HepG2 (cell line): Measurements from ENCODE around the gene SLC24A4. TPM values are rescaled to one million over a fixed set of nuclear protein-coding genes. Genes with fewer than 3 reads are reported as not detected.

Source experiments
- ATAC-seq: fragments of 200-7000 bp; cut with Tn5 transposase; 3 replicates; pipeline ENCODE4 v1.9.1; 2020; ENCODE audit warnings: mild to moderate bottlenecking, moderate library complexity
- BruUV-seq: library from RNA; stranded (reverse); fragments of 400-500 nt; replicated peaks from 2 replicates; lab custom pipeline; 2021; lab: Mats Ljungman, UMichigan
- CTCF ChIA-PET: fragments of 300-600 bp; formaldehyde crosslinking; extraction: SDS; loops from one replicate; lab custom pipeline; 2021; ENCODE audit warnings: low total read pairs, inconsistent platforms, low intra/inter-chr PET ratio; lab: Yijun Ruan, JAX
- POLR2A ChIA-PET: fragments of 350-600 bp; sonication (Branson Sonifier 250); formaldehyde crosslinking; loops from one replicate; lab custom pipeline; 2020; ENCODE audit warnings: antibody characterized with exemption, inconsistent platforms; lab: Yijun Ruan, JAX
- DNase-seq: peaks from one replicate; pipeline ENCODE4 v3.0.0-alpha.2; 2015; ENCODE audit warnings: low spot score
- FAIRE-seq: peaks from 3 replicates; lab custom pipeline; 2011; peaks lifted over from hg19 to GRCh38; lab: Jason Lieb, UNC
- H2AFZ ChIP-seq: one replicate; pipeline ENCODE4 v1.6.1; 2011; ENCODE audit warnings: low read length, inconsistent platforms
- H3K27ac ChIP-seq: fragments of 300-600 bp; 3 replicates; pipeline ENCODE4 v1.8.0; 2011; ENCODE audit warnings: mixed run types, mild to moderate bottlenecking, mixed read lengths, low read length, inconsistent platforms; ENCODE audit not compliant: insufficient read depth; ENCODE audit errors: extremely low read length
- H3K27me3 ChIP-seq, 2 experiments: fragments of 200-600 bp in 1 of 2; 2 replicates in 1 of 2; 3 replicates in 1 of 2; pipeline versions ENCODE4 v1.6.0 to v1.8.0; 2011; ENCODE audit warnings: low read length in 2 of 2, mild to moderate bottlenecking in 2 of 2, moderate library complexity in 2 of 2, inconsistent platforms in 1 of 2; ENCODE audit not compliant: insufficient read depth in 2 of 2, control insufficient read depth in 1 of 2
- H3K36me3 ChIP-seq, 2 experiments: fragments of 200-600 bp in 1 of 2; replicated peaks in 1 of 2; 2 replicates in 1 of 2; 3 replicates in 1 of 2; pipeline versions ENCODE4 v1.5.1 to v1.8.0; 2011; ENCODE audit warnings: low read length in 2 of 2, inconsistent platforms in 1 of 2; ENCODE audit not compliant: insufficient read depth in 2 of 2, control insufficient read depth in 1 of 2
- H3K4me1 ChIP-seq: 2 replicates; pipeline ENCODE4 v1.5.1; 2012; ENCODE audit warnings: low read length, inconsistent platforms; ENCODE audit not compliant: insufficient read depth
- H3K4me2 ChIP-seq: 2 replicates; pipeline ENCODE4 v1.6.0; 2011; ENCODE audit warnings: low read depth, low read length, inconsistent platforms
- H3K4me3 ChIP-seq, 3 experiments: fragments of 200-600 bp in 1 of 3; sonication (generic), shearing (Covaris generic) in 1 of 3; replicated peaks in 1 of 3; 2 replicates each; pipeline ENCODE4 v1.5.1; 2011 to 2016; ENCODE audit warnings: low read length in 3 of 3, inconsistent platforms in 2 of 3, low read depth in 2 of 3, mild to moderate bottlenecking in 2 of 3, control low read depth in 1 of 3, mixed read lengths in 1 of 3; ENCODE audit not compliant: insufficient read depth in 1 of 3
- H3K79me2 ChIP-seq: one replicate; pipeline ENCODE4 v1.6.1; 2011; ENCODE audit warnings: low read length, inconsistent platforms; ENCODE audit not compliant: insufficient read depth
- H3K9ac ChIP-seq: 2 replicates; pipeline ENCODE4 v1.6.0; 2011; ENCODE audit warnings: mild to moderate bottlenecking, low read depth, low read length, inconsistent platforms; ENCODE audit not compliant: insufficient read depth
- H3K9me3 ChIP-seq: 2 replicates; pipeline ENCODE4 v1.5.1; 2012; ENCODE audit warnings: mild to moderate bottlenecking, low read length
- H4K20me1 ChIP-seq: 2 replicates; pipeline ENCODE4 v1.6.0; 2011; ENCODE audit warnings: inconsistent platforms, mild to moderate bottlenecking, low read length, moderate library complexity; ENCODE audit not compliant: insufficient read depth
- RFX3 ChIP-seq: IDR thresholded peaks from 2 replicates; pipeline ENCODE4 v1.6.1; 2016; ENCODE audit warnings: missing biosample characterization, missing genetic modification reagents
- SCMH1 ChIP-seq: sonication (generic); formaldehyde crosslinking; IDR thresholded peaks from 2 replicates; pipeline ENCODE4 v1.9.0; 2021; ENCODE audit warnings: missing genetic modification reagents, mild to moderate bottlenecking, borderline replicate concordance
- TCF7L2 ChIP-seq: IDR thresholded peaks from 2 replicates; pipeline ENCODE4 v1.6.1; 2011; ENCODE audit warnings: mild to moderate bottlenecking, low read depth, low read length, moderate library complexity
- TOPORS ChIP-seq: sonication (generic); formaldehyde crosslinking; IDR thresholded peaks from 2 replicates; pipeline ENCODE4 v1.8.0; 2023; ENCODE audit warnings: mild to moderate bottlenecking, missing genetic modification reagents
- WGBS: methylation state at CpG from one replicate; pipeline ENCODE4 v1.1.6; 2017; ENCODE audit warnings: low lambda C conversion rate; 5-methylcytosine and 5-hydroxymethylcytosine counted together
- in situ Hi-C: cut with HindIII; loops from 2 replicates; pipeline ENCODE4 v1.10.0; 2017; ENCODE audit warnings: low pct_unique_long_range_greater_than_20kb; ENCODE audit not compliant: extremely low pct_ligation_motif_present
- intact Hi-C: fragments of 100-400 bp; cut with micrococcal nuclease; formaldehyde crosslinking; loops from one replicate; pipeline ENCODE4 v1.10.0; 2022; ENCODE audit not compliant: unreplicated experiment
- polyA plus RNA-seq, 8 experiments: library from polyadenylated mRNA; depleted of rRNA in 3 of 8; stranded (reverse) in 7 of 8; unstranded in 1 of 8; fragments of >200 nt; fragmentation: Illumina TruSeq in 4 of 8; extraction: Trizol in 4 of 8; gene quantifications; 2 replicates each; pipeline versions ENCODE4 v1.2.1 to v1.2.3, GENCODE V29; 2011 to 2016; ENCODE audit warnings: low read depth in 4 of 8, missing spikeins in 1 of 8, mixed read lengths in 1 of 8; ENCODE audit not compliant: insufficient read depth in 1 of 8
- total RNA-seq, 5 experiments: library from RNA; depleted of rRNA; stranded (reverse); fragments of >200 nt; fragmentation: Illumina TruSeq; extraction: Trizol; gene quantifications; 2 replicates each; pipeline ENCODE4 v1.2.3, GENCODE V29; 2016; ENCODE audit warnings: low read depth in 1 of 5
- TF ChIP-seq, protein P1 (sequence below): sonication (generic); formaldehyde crosslinking; IDR thresholded peaks from 2 replicates; pipeline ENCODE4 v1.5.1; 2020; ENCODE audit warnings: mild to moderate bottlenecking, missing genetic modification reagents, borderline replicate concordance
- TF ChIP-seq, protein P2 (sequence below): sonication (generic); formaldehyde crosslinking; IDR thresholded peaks from 2 replicates; pipeline ENCODE4 v1.5.0; 2020; ENCODE audit warnings: mild to moderate bottlenecking, missing genetic modification reagents, borderline replicate concordance

The SLC24A4 gene
- total and polyA plus RNA-seq, 2 of the 13 experiments (the other 11 are each of a cell fraction or from before 2014, with no cell fraction given), result not detected

DNA sequence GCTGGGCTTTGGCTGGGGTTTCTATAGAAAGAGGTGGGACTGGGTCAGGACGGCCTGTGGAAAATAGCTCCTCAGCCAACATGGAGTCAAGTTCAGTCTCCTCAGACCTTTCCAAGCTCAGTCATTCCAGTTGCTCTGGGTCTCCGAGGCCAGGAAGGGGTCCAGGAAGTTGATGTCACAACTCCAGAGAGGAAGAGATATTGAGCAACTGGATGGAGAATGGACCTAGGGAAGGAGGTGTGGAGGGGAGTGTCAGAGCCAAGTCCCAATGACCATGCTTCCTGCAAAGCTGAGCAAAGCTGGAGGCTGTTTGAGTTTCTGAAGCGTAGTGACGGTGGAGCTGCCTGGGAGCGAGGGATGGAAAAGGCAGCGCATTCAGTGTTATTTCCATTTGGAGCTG, 86.1 kb downstream of the SLC24A4 start:
- TF ChIP-seq RFX3 (CRISPR knock-in tag) (no peak), TOPORS (CRISPR knock-in tag) (no peak), SCMH1 (no peak), TCF7L2 (no peak)
- TF ChIP-seq, protein P1, sequence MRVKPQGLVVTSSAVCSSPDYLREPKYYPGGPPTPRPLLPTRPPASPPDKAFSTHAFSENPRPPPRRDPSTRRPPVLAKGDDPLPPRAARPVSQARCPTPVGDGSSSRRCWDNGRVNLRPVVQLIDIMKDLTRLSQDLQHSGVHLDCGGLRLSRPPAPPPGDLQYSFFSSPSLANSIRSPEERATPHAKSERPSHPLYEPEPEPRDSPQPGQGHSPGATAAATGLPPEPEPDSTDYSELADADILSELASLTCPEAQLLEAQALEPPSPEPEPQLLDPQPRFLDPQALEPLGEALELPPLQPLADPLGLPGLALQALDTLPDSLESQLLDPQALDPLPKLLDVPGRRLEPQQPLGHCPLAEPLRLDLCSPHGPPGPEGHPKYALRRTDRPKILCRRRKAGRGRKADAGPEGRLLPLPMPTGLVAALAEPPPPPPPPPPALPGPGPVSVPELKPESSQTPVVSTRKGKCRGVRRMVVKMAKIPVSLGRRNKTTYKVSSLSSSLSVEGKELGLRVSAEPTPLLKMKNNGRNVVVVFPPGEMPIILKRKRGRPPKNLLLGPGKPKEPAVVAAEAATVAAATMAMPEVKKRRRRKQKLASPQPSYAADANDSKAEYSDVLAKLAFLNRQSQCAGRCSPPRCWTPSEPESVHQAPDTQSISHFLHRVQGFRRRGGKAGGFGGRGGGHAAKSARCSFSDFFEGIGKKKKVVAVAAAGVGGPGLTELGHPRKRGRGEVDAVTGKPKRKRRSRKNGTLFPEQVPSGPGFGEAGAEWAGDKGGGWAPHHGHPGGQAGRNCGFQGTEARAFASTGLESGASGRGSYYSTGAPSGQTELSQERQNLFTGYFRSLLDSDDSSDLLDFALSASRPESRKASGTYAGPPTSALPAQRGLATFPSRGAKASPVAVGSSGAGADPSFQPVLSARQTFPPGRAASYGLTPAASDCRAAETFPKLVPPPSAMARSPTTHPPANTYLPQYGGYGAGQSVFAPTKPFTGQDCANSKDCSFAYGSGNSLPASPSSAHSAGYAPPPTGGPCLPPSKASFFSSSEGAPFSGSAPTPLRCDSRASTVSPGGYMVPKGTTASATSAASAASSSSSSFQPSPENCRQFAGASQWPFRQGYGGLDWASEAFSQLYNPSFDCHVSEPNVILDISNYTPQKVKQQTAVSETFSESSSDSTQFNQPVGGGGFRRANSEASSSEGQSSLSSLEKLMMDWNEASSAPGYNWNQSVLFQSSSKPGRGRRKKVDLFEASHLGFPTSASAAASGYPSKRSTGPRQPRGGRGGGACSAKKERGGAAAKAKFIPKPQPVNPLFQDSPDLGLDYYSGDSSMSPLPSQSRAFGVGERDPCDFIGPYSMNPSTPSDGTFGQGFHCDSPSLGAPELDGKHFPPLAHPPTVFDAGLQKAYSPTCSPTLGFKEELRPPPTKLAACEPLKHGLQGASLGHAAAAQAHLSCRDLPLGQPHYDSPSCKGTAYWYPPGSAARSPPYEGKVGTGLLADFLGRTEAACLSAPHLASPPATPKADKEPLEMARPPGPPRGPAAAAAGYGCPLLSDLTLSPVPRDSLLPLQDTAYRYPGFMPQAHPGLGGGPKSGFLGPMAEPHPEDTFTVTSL (CRISPR knock-in tag), result no peak
- TF ChIP-seq, protein P2, sequence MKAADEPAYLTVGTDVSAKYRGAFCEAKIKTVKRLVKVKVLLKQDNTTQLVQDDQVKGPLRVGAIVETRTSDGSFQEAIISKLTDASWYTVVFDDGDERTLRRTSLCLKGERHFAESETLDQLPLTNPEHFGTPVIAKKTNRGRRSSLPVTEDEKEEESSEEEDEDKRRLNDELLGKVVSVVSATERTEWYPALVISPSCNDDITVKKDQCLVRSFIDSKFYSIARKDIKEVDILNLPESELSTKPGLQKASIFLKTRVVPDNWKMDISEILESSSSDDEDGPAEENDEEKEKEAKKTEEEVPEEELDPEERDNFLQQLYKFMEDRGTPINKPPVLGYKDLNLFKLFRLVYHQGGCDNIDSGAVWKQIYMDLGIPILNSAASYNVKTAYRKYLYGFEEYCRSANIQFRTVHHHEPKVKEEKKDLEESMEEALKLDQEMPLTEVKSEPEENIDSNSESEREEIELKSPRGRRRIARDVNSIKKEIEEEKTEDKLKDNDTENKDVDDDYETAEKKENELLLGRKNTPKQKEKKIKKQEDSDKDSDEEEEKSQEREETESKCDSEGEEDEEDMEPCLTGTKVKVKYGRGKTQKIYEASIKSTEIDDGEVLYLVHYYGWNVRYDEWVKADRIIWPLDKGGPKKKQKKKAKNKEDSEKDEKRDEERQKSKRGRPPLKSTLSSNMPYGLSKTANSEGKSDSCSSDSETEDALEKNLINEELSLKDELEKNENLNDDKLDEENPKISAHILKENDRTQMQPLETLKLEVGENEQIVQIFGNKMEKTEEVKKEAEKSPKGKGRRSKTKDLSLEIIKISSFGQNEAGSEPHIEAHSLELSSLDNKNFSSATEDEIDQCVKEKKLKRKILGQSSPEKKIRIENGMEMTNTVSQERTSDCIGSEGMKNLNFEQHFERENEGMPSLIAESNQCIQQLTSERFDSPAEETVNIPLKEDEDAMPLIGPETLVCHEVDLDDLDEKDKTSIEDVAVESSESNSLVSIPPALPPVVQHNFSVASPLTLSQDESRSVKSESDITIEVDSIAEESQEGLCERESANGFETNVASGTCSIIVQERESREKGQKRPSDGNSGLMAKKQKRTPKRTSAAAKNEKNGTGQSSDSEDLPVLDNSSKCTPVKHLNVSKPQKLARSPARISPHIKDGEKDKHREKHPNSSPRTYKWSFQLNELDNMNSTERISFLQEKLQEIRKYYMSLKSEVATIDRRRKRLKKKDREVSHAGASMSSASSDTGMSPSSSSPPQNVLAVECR (CRISPR knock-in tag), result no peak
- TF ChIP-seq, all 625 proteins: peak for 0
- no peak for ATAC-seq
- no peak for DNase-seq
- Histone ChIP-seq H3K4me2 (no peak overlapping the region), H3K9ac (no peak overlapping the region), H3K36me3 (no peaks in the 10 kb centered on the region), H3K27me3 (0 out of 5 replicates have a peak, but pooled peaks cover 1 to 6% of the 10 kb centered on the region in 2 experiments), H2AFZ (no peak overlapping the region), H3K9me3 (peaks cover 7% of the 10 kb centered on the region; the same call in 1 of the 2 replicates), H3K27ac (no peak overlapping the region), H4K20me1 (no peaks in the 10 kb centered on the region), H3K79me2 (no peaks in the 10 kb centered on the region), H3K4me3 (no peak overlapping the region), H3K4me1 (no peaks in the 10 kb centered on the region)
- in situ Hi-C loops (no loop called here), intact Hi-C loops (no loop called here)
- no TSS peak for BruUV-seq
- ChIA-PET POLR2A (no interaction called here), CTCF (no interaction called here)
- WGBS, result 60% methylated on average over 6 of the region's 6 CpGs
- no peak for FAIRE-seq
